ENCODE data around the gene NOC4L.

NOC4L gene

DNA sequence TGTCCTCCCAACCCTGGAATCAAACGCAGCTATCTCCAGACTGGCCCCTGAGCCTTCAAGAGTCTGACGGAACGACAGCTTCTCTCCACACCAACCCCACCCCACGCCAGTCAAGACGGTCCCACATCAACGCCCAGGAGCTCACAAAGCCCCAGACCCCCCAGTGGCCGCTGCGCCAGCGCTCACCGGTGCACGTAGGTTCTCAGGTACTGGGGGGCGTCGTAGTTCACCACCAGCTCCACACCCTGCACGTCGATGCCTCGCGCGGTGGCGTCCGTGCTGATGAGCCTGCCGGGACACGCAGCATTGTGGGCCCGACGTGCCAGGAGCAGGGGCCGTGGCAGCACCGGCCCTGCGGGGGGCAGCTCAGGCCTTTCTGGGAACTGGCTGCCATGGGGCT lies 4.3 kb upstream of the NOC4L start:
- TF ChIP-seq, protein P1, sequence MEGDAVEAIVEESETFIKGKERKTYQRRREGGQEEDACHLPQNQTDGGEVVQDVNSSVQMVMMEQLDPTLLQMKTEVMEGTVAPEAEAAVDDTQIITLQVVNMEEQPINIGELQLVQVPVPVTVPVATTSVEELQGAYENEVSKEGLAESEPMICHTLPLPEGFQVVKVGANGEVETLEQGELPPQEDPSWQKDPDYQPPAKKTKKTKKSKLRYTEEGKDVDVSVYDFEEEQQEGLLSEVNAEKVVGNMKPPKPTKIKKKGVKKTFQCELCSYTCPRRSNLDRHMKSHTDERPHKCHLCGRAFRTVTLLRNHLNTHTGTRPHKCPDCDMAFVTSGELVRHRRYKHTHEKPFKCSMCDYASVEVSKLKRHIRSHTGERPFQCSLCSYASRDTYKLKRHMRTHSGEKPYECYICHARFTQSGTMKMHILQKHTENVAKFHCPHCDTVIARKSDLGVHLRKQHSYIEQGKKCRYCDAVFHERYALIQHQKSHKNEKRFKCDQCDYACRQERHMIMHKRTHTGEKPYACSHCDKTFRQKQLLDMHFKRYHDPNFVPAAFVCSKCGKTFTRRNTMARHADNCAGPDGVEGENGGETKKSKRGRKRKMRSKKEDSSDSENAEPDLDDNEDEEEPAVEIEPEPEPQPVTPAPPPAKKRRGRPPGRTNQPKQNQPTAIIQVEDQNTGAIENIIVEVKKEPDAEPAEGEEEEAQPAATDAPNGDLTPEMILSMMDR (IDR thresholded peaks at IDR 0.05; ENCODE audit: borderline replicate concordance, insufficient read depth, low read depth, low read length), result no peak
- no peak overlapping the region for H3K4me3 ChIP-seq (ENCODE audit: low read depth, low read length)

DNA sequence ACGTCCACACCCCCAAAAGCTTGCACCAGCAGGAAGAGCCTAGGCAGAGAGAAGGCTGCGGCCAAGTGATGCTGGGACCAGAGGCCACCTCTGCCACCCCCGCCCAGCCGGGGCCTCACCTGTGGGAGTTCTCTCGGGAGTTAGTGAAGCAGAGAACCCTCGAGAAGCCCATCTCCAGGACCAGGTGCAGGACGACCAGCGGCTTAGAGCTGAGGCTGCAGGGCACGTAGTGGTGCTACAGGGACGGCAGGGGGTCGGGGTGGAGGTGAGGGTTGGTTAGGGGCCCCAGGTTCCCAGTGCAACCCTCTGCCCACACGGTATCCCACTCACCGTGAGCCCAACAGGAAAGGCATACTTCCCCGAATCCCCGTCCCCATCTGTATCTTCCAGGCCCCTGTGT lies 3.8 kb upstream of the NOC4L start:
- no peak overlapping the region for H3K4me3 ChIP-seq (ENCODE audit: low read depth, low read length)
- TF ChIP-seq, protein P1 (IDR thresholded peaks at IDR 0.05; ENCODE audit: borderline replicate concordance, insufficient read depth, low read depth, low read length), result no peak

GRCh38 chr12:132140918-132141841 lies 3.1 kb upstream of the NOC4L start:
- TF ChIP-seq, protein P1 (IDR thresholded peaks at IDR 0.05; ENCODE audit: borderline replicate concordance, insufficient read depth, low read depth, low read length), result no peak
- no peak overlapping the region for H3K4me3 ChIP-seq (ENCODE audit: low read depth, low read length)

- TF ChIP-seq, protein P1 (IDR thresholded peaks at IDR 0.05; ENCODE audit: borderline replicate concordance, insufficient read depth, low read depth, low read length), result no peak
- H3K4me3 ChIP-seq (ENCODE audit: low read depth, low read length), result no peak overlapping the region
Measured at GRCh38 chr12:132141976-132142678, 2.1 kb upstream of the NOC4L start.

GRCh38 chr12:132142679-132143335 lies 1.4 kb upstream of the NOC4L start:
- peak overlapping the region; percentile 97 for H3K4me3 ChIP-seq (ENCODE audit: low read depth, low read length)
- TF ChIP-seq, protein P1 (IDR thresholded peaks at IDR 0.05; ENCODE audit: borderline replicate concordance, insufficient read depth, low read depth, low read length), result no peak

- H3K4me3 ChIP-seq (ENCODE audit: low read depth, low read length), result peak overlapping the region; percentile 97
- TF ChIP-seq, protein P1 (IDR thresholded peaks at IDR 0.05; ENCODE audit: borderline replicate concordance, insufficient read depth, low read depth, low read length), result no peak
Measured at GRCh38 chr12:132143336-132144071, 753 bp upstream of the NOC4L start.
